ENCODE data around the gene WHRN. TPM values are rescaled to one million over a fixed set of nuclear protein-coding genes. Genes with fewer than 3 reads are reported as not detected.

Gene WHRN
- total RNA-seq, 2 experiments from 2014 or later = 19.9 to 20.5 TPM

- POLR2A ChIA-PET = interaction anchor here (1.1 to 13.0 kb wide), 5 partner anchors 7 to 29 kb away, joined by 4 to 477 read pairs (median 5); partner anchors contain the start of gene AKNA
- DNase-seq = peak in 1 of 14 experiments; percentile 41
- no peak overlapping the region for H3K4me3 Mint-ChIP-seq
- peaks cover 100% of the 10 kb centered on the region for H3K36me3 Mint-ChIP-seq (ENCODE audit: low read depth)
- Histone ChIP-seq H3K27me3 (ENCODE audit: control insufficient read depth in 1 of 2, insufficient read depth in 2 of 2, low read length in 2 of 2) (no peaks in the 10 kb centered on the region), H3K4me3 (ENCODE audit: low read length) (no peak overlapping the region), H3K27ac (ENCODE audit: low read depth in 1 of 2, low read length in 2 of 2) (peak overlapping the region; percentile 49 to 62), H3K9me3 (ENCODE audit: control insufficient read depth in 1 of 2, insufficient read depth in 1 of 2, low read length in 2 of 2) (no peaks in the 10 kb centered on the region), H3K4me1 (ENCODE audit: insufficient read depth, low read length) (peaks cover 95% of the 10 kb centered on the region), H3K36me3 (ENCODE audit: insufficient read depth, low read length) (peaks cover 94% of the 10 kb centered on the region)
- peak overlapping the region; percentile 83 for H3K27ac Mint-ChIP-seq
- no peak for TF ChIP-seq CTCF (IDR thresholded peaks at IDR 0.05)
- CTCF ChIA-PET = interaction anchor here (1.1 to 1.7 kb wide), 6 partner anchors 14 to 41 kb away, joined by 3 to 10 read pairs (median 4); no protein-coding TSS in a partner anchor
- no peaks in the 10 kb centered on the region for H3K27me3 Mint-ChIP-seq
- intact Hi-C loops (cut with DNase I, micrococcal nuclease) = loop anchor here in 1 of 2 experiments (2.0 to 5.0 kb wide), 2 partner anchors 16 to 33 kb away; no protein-coding TSS in a partner anchor
- no peaks in the 10 kb centered on the region for H3K9me3 Mint-ChIP-seq
- H3K4me1 Mint-ChIP-seq (ENCODE audit: low read depth) = peaks cover 93% of the 10 kb centered on the region
- no peak for ATAC-seq (ENCODE audit: poor library complexity)
Measured at GRCh38 chr9:114364134-114365041, 140.9 kb downstream of the WHRN start.

GRCh38 chr9:114363424-114363823 is 141.8 kb downstream of the WHRN start:
- no peaks in the 10 kb centered on the region for H3K9me3 Mint-ChIP-seq
- Histone ChIP-seq H3K36me3 (ENCODE audit: insufficient read depth, low read length) (peaks cover 95% of the 10 kb centered on the region), H3K27me3 (ENCODE audit: control insufficient read depth in 1 of 2, insufficient read depth in 2 of 2, low read length in 2 of 2) (no peaks in the 10 kb centered on the region), H3K4me1 (ENCODE audit: insufficient read depth, low read length) (peaks cover 86% of the 10 kb centered on the region), H3K27ac (ENCODE audit: low read depth in 1 of 2, low read length in 2 of 2) (peak overlapping the region; percentile 49 to 62), H3K4me3 (ENCODE audit: low read length) (no peak overlapping the region), H3K9me3 (ENCODE audit: control insufficient read depth in 1 of 2, insufficient read depth in 1 of 2, low read length in 2 of 2) (no peaks in the 10 kb centered on the region)
- H3K27me3 Mint-ChIP-seq = no peaks in the 10 kb centered on the region
- H3K4me3 Mint-ChIP-seq = peak overlapping the region; percentile 60
- ChIA-PET POLR2A (interaction anchor here (0.7 to 13.0 kb wide), 5 partner anchors 8 to 224 kb away, joined by 3 to 477 read pairs (median 5); partner anchors contain the start of genes AKNA and ATP6V1G1), CTCF (interaction anchor here (1.1 to 1.4 kb wide), 4 partner anchors 13 to 30 kb away, joined by 3 to 4 read pairs (median 4); no protein-coding TSS in a partner anchor)
- H3K4me1 Mint-ChIP-seq (ENCODE audit: low read depth) = peaks cover 90% of the 10 kb centered on the region
- peaks cover 100% of the 10 kb centered on the region for H3K36me3 Mint-ChIP-seq (ENCODE audit: low read depth)
- TF ChIP-seq CTCF (IDR thresholded peaks at IDR 0.05) = no peak
- intact Hi-C loops (cut with DNase I, micrococcal nuclease) = loop anchor here (1.0 to 5.0 kb wide), 2 partner anchors 10 to 34 kb away; no protein-coding TSS in a partner anchor
- peak in 6 of 14 experiments; percentile 35 to 61 (median 43) for DNase-seq
- peak overlapping the region; percentile 83 for H3K27ac Mint-ChIP-seq
- ATAC-seq (ENCODE audit: poor library complexity) = peak; percentile 58

DNA sequence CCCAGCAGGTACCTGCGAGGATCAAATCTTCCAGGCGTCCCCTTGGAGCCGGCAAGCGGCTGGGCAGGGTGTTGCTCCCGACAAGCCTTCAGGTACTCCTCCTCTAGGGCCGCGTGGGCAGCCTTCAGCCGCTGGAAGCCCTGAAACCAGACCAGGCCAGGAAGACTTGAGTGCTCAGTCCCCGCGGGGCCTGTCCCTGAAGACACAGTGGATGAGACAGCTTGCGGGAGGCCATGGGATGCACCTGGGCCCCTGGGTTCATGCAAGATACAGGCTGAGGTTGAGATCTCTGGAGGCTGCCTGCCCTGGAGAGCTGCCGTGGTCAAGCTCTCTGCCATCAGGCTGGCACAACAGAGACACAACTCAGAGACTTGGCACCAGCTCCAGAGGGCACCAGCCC is 142.9 kb downstream of the WHRN start:
- TF ChIP-seq CTCF (IDR thresholded peaks at IDR 0.05) = no peak
- Mint-ChIP-seq H3K4me3 (no peak overlapping the region), H3K4me1 (ENCODE audit: low read depth) (peaks cover 86% of the 10 kb centered on the region), H3K27ac (peak overlapping the region; percentile 83), H3K27me3 (no peaks in the 10 kb centered on the region), H3K9me3 (no peaks in the 10 kb centered on the region), H3K36me3 (ENCODE audit: low read depth) (peaks cover 100% of the 10 kb centered on the region)
- no peak for ATAC-seq (ENCODE audit: poor library complexity)
- H3K36me3 ChIP-seq (ENCODE audit: insufficient read depth, low read length) = peaks cover 95% of the 10 kb centered on the region
- ChIA-PET CTCF (no interaction called here), POLR2A (interaction anchor here (1.0 to 13.0 kb wide), 4 partner anchors 8 to 23 kb away, joined by 3 to 477 read pairs (median 10); partner anchors contain the start of gene AKNA)
- no peak overlapping the region for H3K4me3 ChIP-seq (ENCODE audit: low read length)
- H3K9me3 ChIP-seq (ENCODE audit: control insufficient read depth in 1 of 2, insufficient read depth in 1 of 2, low read length in 2 of 2) = no peaks in the 10 kb centered on the region
- H3K27me3 ChIP-seq (ENCODE audit: control insufficient read depth in 1 of 2, insufficient read depth in 2 of 2, low read length in 2 of 2) = no peaks in the 10 kb centered on the region
- H3K27ac ChIP-seq (ENCODE audit: low read depth in 1 of 2, low read length in 2 of 2) = peak overlapping the region; percentile 49 to 62
- H3K4me1 ChIP-seq (ENCODE audit: insufficient read depth, low read length) = peaks cover 79% of the 10 kb centered on the region
- intact Hi-C loops (cut with DNase I, micrococcal nuclease) = loop anchor here in 1 of 2 experiments (5.0 kb wide), 1 partner anchor 35 kb away; no protein-coding TSS in a partner anchor
- no peak for DNase-seq
